ENCODE measurements around the gene CALCOCO1. TPM values are rescaled to one million over a fixed set of nuclear protein-coding genes. Genes with fewer than 3 reads are reported as not detected.
A peak's percentile ranks its signal among the peaks of the same experiment; 100 is the strongest.

Gene CALCOCO1
- total and polyA plus RNA-seq, 2 of the 13 experiments (the other 11 are each of a cell fraction or from before 2014, with no cell fraction given) = 7.7 to 47.7 TPM

DNA sequence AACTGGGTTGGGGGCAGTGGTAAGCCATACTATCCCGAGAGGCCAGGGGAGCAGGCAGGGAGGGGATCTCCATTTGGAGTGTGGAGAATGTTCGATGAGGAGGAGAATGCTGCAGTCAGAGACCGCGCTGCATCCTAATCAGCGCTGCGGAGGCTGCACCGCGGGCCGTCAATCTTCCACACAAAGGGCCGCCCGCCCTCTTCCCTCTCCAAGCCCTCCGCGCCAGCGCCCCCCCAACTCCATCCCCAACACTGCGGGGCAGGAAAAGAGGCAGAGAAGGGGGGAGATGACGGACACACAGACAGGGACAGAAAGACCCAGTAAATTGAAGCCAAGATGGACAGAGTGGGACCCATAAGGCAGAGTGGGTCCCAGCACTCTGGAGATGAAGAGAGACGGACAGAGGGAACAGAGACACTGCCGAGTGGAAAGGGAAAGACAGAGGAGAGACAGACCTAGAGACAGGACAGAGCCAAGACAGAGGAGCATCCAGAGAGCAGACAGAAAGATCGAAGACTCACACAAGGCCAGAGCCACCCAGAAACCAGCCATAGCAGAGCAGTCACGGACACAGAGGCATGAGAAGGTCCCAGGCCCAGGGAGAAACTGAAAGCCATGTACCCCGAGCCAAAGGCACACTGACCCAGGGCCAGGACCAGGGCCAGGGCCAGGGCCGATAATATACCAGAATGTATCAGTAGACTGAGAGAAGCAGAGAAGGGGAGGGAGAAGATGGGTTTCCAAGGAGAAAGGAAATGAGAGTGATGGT lies 21.0 kb upstream of the CALCOCO1 start:
- Histone ChIP-seq H3K9me3 (ENCODE audit: low read length) (no peaks in the 10 kb centered on the region), H3K9ac (ENCODE audit: insufficient read depth, low read depth, low read length) (no peak overlapping the region), H3K27ac (ENCODE audit: extremely low read length, insufficient read depth, low read length) (no peak overlapping the region), H3K4me3 (replicated peaks in 1 of 3; ENCODE audit: insufficient read depth in 1 of 3, low read depth in 2 of 3, low read length in 3 of 3) (no peak overlapping the region), H3K4me1 (ENCODE audit: insufficient read depth, low read length) (peaks cover 14% of the 10 kb centered on the region), H3K36me3 (replicated peaks in 1 of 2; ENCODE audit: control insufficient read depth in 1 of 2, insufficient read depth in 2 of 2, low read length in 2 of 2) (no peaks in the 10 kb centered on the region), H2AFZ (ENCODE audit: low read length) (no peak overlapping the region), H3K4me2 (ENCODE audit: low read depth, low read length) (no peak overlapping the region), H3K27me3 (ENCODE audit: control insufficient read depth in 1 of 2, insufficient read depth in 2 of 2, low read length in 2 of 2) (peaks cover 9 to 90% of the 10 kb centered on the region in 2 experiments; a peak in 4 of 5 replicates), H4K20me1 (ENCODE audit: insufficient read depth, low read length) (no peaks in the 10 kb centered on the region), H3K79me2 (ENCODE audit: insufficient read depth, low read length) (no peaks in the 10 kb centered on the region)
- ChIA-PET POLR2A (no interaction called here), CTCF (ENCODE audit: low intra/inter-chr PET ratio, low total read pairs) (interaction anchor here (10.1 kb wide), 1 partner anchor 47 kb away, joined by 216 read pairs; no protein-coding TSS in a partner anchor)
- no TSS peak for BruUV-seq (replicated peaks)
- no peak for ATAC-seq
- no peak for FAIRE-seq
- 9% methylated on average over 22 of the region's 22 CpGs for WGBS (ENCODE audit: low lambda C conversion rate)
- in situ Hi-C loops (cut with HindIII; ENCODE audit: extremely low pct_ligation_motif_present, low pct_unique_long_range_greater_than_20kb) = no loop called here
- TF ChIP-seq EZH2 (conservative IDR thresholded peaks at IDR 0.05; ENCODE audit: low read depth, low read length) (0 out of 2 replicates have a peak, but pooled peaks have one; percentile 39), RAD21 (CRISPR knock-in tag; IDR thresholded peaks at IDR 0.05) (no peak)
- TF ChIP-seq, protein P1, sequence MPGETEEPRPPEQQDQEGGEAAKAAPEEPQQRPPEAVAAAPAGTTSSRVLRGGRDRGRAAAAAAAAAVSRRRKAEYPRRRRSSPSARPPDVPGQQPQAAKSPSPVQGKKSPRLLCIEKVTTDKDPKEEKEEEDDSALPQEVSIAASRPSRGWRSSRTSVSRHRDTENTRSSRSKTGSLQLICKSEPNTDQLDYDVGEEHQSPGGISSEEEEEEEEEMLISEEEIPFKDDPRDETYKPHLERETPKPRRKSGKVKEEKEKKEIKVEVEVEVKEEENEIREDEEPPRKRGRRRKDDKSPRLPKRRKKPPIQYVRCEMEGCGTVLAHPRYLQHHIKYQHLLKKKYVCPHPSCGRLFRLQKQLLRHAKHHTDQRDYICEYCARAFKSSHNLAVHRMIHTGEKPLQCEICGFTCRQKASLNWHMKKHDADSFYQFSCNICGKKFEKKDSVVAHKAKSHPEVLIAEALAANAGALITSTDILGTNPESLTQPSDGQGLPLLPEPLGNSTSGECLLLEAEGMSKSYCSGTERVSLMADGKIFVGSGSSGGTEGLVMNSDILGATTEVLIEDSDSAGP (CRISPR knock-in tag; IDR thresholded peaks at IDR 0.05; ENCODE audit: borderline replicate concordance) = no peak
- intact Hi-C loops (cut with micrococcal nuclease; ENCODE audit: unreplicated experiment) = no loop called here
- no peak for DNase-seq (ENCODE audit: low spot score)

DNA sequence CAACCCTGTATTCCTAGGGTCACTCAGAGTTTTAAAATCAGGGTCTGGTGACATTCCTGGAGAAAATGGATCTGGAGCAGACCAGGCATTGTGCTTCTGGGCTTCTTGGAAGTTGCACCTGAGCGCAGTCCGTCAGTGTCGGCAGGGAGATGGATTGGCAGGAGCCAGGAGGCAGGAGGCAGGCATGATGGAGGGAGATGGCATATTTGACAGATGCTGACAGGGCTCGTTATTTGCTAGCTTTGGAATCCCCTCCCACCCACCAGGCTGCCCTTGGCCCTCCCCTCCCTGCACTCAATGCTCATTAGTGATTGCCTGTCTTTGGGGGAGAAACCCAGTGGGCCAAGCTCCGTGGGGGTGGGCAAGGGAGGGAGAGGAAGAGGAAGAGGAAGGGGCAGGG lies 19.8 kb upstream of the CALCOCO1 start:
- no TSS peak for BruUV-seq (replicated peaks)
- H3K4me2 ChIP-seq (ENCODE audit: low read depth, low read length) = no peak overlapping the region
- ATAC-seq = no peak
- TF ChIP-seq, protein P2, sequence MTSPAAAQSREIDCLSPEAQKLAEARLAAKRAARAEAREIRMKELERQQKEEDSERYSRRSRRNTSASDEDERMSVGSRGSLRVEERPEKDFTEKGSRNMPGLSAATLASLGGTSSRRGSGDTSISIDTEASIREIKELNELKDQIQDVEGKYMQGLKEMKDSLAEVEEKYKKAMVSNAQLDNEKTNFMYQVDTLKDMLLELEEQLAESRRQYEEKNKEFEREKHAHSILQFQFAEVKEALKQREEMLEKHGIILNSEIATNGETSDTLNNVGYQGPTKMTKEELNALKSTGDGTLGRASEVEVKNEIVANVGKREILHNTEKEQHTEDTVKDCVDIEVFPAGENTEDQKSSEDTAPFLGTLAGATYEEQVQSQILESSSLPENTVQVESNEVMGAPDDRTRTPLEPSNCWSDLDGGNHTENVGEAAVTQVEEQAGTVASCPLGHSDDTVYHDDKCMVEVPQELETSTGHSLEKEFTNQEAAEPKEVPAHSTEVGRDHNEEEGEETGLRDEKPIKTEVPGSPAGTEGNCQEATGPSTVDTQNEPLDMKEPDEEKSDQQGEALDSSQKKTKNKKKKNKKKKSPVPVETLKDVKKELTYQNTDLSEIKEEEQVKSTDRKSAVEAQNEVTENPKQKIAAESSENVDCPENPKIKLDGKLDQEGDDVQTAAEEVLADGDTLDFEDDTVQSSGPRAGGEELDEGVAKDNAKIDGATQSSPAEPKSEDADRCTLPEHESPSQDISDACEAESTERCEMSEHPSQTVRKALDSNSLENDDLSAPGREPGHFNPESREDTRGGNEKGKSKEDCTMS (CRISPR knock-in tag; conservative IDR thresholded peaks at IDR 0.05) = no peak
- TF ChIP-seq HOXA9 (CRISPR knock-in tag; IDR thresholded peaks at IDR 0.05; ENCODE audit: borderline replicate concordance) (no peak), PTBP1 (IDR thresholded peaks at IDR 0.05; ENCODE audit: low read depth, low read length, poor library complexity, severe bottlenecking) (no peak), ZNF138 (CRISPR knock-in tag; IDR thresholded peaks at IDR 0.05; ENCODE audit: low read depth) (no peak), SMAD1 (CRISPR knock-in tag; IDR thresholded peaks at IDR 0.05; ENCODE audit: borderline replicate concordance, low read depth) (no peak)
- TF ChIP-seq, protein P3, sequence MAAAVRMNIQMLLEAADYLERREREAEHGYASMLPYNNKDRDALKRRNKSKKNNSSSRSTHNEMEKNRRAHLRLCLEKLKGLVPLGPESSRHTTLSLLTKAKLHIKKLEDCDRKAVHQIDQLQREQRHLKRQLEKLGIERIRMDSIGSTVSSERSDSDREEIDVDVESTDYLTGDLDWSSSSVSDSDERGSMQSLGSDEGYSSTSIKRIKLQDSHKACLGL (CRISPR knock-in tag; IDR thresholded peaks at IDR 0.05) = no peak

More for the DNA sequence above, 19.8 kb upstream of the CALCOCO1 start:
- H3K9ac ChIP-seq (ENCODE audit: insufficient read depth, low read depth, low read length) = no peak overlapping the region
- intact Hi-C loops (cut with micrococcal nuclease; ENCODE audit: unreplicated experiment) (loop anchor here (2.0 kb wide), 2 partner anchors 20 to 202 kb away; partner anchors contain the start of gene CALCOCO1), in situ Hi-C loops (cut with HindIII; ENCODE audit: extremely low pct_ligation_motif_present, low pct_unique_long_range_greater_than_20kb) (no loop called here)
- H3K79me2 ChIP-seq (ENCODE audit: insufficient read depth, low read length) = no peaks in the 10 kb centered on the region
- no peaks in the 10 kb centered on the region for H3K9me3 ChIP-seq (ENCODE audit: low read length)
- no peak overlapping the region for H2AFZ ChIP-seq (ENCODE audit: low read length)
- FAIRE-seq (no peak), DNase-seq (ENCODE audit: low spot score) (no peak)
- ChIA-PET CTCF (ENCODE audit: low intra/inter-chr PET ratio, low total read pairs) (interaction anchor here (1.2 to 10.1 kb wide), 2 partner anchors 10 to 45 kb away, joined by 3 to 216 read pairs; no protein-coding TSS in a partner anchor), POLR2A (no interaction called here)
- 0% methylated on average over 5 of the region's 5 CpGs for WGBS (ENCODE audit: low lambda C conversion rate)
- H4K20me1 ChIP-seq (ENCODE audit: insufficient read depth, low read length) = no peaks in the 10 kb centered on the region
- H3K27ac ChIP-seq (ENCODE audit: extremely low read length, insufficient read depth, low read length) = no peak overlapping the region
- H3K36me3 ChIP-seq (replicated peaks in 1 of 2; ENCODE audit: control insufficient read depth in 1 of 2, insufficient read depth in 2 of 2, low read length in 2 of 2) = no peaks in the 10 kb centered on the region
- H3K27me3 ChIP-seq (ENCODE audit: control insufficient read depth in 1 of 2, insufficient read depth in 2 of 2, low read length in 2 of 2) = peaks cover 9 to 90% of the 10 kb centered on the region in 2 experiments; a peak in 4 of 5 replicates
- no peak overlapping the region for H3K4me3 ChIP-seq (replicated peaks in 1 of 3; ENCODE audit: insufficient read depth in 1 of 3, low read depth in 2 of 3, low read length in 3 of 3)
- peaks cover 14% of the 10 kb centered on the region for H3K4me1 ChIP-seq (ENCODE audit: insufficient read depth, low read length)

All from HepG2 (cell line).